ENCODE results near the gene STK24.

Gene STK24

DNA sequence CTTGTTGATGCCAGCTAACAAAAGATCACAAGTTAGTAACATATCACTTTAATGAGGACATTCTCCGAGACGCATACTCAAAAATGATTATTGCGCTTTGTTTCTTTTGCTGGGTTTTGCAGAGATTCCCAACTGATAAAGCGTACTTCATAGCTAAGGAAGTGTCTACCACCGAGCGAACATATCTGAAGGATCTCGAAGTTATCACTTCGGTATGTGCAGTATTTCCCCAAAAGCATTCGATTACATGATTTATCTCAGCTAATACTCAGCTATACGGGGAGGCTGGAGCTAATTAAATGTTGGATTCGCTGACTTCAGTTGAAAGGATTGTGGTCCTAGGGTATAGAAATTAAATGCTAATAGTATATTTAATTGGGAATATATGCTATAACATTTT is 166.3 kb downstream of the STK24 start:
- DNase-seq (ENCODE audit: low read depth in 2 of 2) = no peak

DNA sequence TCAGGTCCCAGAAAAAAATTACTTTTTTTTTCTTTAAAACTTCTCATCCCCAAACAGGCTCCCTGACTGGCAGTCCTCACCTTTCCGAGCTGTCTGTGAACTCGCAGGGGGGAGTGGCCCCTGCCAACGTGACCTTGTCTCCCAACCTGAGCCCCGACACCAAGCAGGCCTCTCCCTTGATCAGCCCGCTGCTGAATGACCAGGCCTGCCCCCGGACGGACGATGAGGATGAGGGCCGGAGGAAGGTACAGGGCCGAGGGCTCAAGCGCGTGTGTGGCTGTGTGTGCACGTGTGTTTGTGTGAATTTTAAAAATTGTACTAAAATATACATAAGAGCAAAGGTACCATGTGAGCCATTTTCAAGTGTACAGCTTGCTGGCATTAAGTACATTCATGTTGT is 167.6 kb downstream of the STK24 start:
- DNase-seq (ENCODE audit: low read depth in 2 of 2) = no peak

DNA sequence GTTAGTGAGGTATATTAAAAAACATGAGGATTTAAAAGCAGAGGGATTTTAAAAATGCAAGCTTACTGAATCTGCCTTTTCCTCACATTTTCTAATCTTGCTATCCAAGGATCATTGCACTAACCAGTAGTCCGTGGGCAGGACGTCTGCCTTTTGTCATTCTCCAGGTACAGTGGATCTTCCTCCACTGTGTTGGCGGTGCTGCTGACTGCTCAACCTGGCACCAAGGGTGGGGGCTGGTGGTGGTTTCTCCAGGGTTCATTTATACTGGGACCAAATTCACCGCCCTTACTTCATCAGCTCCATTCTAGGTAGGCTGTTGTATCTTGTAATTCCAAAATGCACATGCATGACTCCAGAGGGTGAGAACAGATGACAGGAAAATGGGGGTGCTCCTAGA is 169.3 kb downstream of the STK24 start:
- DNase-seq (ENCODE audit: low read depth in 2 of 2) = no peak

DNA sequence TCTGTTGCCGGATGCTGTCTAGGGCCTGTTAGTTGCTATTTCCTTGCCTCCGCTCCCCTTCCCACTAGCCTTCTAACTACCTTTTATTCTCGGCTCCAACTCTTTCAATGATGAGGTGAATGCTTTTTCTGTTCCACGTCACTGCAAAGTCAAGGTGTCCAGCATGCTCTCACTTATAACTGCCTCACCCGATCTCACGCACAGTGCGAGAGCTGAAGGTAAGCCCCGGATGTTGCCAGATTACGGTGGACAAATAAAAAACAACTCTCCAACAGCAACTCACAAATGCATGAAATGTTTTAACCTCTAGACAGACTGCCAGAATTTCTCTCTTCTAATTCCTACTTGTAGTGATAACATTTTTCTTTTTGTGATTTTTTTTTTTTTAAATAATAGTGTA is 169.9 kb downstream of the STK24 start:
- DNase-seq (ENCODE audit: low read depth in 2 of 2) = no peak

DNA sequence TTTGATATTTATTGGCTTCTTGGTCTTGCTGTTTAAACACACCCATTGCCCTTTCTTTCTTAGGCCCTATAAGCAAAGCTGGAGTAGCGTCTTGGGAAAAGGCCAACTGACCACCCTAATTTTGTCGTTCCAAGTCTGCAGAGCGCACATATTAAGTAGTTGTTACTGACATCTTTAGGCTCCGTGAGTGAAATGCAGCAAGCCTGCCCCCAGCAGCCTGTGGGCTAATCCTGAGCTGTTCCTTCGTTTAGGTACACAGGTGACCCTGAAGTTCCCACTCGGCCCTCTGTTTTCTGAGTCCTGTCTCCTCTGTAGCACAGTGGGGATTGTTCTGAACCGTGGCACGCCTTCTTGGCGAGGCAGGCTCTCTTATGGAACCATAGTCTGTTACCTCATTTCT is 170.5 kb downstream of the STK24 start:
- no peak for DNase-seq (ENCODE audit: low read depth in 2 of 2)

DNA sequence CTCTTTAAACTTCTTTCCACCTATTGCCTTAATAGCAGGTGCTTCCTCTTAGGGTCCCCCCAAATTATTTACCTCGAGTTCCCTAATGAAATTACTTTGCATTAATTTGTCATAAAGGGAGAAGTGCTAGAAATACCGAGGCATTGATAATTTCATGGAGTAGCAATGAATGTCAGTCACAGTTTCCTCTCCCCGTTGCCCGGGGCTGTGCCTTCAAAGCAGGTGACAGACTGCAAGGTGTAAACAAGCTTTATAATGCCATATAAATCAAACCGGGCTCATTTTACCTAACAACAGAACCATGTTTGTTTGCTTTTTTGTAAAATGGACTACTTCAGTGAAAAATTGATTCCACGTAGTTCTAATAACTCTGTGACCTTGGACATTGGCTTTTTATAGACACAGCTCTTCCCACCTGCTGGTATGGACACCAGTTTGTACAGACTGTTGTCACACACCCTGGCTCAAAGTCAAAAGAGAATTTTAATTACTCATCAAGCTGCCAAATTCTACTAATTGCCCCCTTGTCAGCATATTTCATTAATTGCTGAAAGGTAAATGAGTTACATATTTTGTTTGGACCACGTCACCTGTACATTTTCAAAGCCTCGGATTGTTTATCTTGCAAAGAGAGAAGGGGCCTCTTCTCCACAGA is 171.1 kb downstream of the STK24 start:
- DNase-seq (ENCODE audit: low read depth in 2 of 2) = no peak

DNA sequence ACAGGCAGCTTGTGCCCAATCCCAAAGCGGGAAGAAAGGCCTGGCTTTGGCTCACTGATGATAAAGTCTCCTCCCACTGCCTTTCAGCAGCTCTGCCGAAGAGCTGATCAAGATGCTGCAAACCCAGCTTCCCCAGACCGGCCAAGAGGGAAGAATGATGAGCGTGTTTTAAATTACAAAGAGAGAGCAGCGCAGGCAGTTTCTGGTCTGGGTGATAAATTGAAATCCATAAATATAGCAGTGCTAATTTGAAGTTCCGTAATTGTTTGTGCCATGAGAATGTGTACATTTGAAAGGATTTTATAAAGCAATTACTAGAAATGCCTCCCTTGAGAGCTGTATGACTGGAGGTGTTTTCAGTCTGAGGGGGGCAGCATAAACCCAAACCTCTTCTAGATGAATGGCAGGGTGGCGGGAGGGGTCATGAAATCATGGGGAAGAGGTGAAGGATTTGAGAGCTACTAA is 171.8 kb downstream of the STK24 start:
- DNase-seq (ENCODE audit: low read depth in 2 of 2) = no peak

DNA sequence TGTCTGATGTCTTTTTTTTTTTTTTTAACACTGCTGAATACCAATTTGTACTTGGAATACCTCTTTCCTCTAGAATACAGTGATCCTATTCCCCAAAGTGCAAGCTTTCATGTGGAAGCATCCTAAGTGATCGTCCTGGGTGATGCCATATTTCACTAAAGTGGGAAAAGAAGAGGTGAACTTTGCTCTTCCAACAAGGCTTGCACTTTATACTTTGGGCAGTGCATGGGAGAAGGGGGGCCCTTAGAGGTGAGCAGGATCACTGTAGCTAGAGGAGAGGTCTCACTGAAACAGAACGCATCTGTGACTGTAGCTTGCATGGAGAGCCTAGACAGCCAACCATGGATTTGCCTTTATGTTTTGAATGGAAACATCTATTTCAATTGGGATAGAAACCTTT is 173.8 kb downstream of the STK24 start:
- DNase-seq (ENCODE audit: low read depth in 2 of 2) = no peak

DNA sequence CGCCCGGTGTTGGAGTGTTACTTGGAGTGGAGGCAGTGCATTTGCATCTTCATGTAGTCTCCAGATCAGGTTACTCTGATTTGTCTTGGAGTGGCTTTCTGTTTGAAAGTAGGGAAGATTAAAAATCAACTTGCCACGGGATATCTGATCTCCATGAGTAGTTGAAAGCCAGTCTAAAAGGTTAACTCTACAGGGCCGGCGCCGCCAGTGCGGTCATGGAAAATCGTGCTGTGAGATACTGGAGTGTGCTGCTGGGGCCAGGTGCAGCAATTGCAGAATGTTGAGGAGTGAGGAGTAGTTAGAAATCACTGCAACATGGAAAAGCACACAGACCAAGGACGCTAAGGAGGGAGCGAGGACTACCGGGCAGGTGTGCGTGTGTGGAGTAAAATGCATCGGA is 175.0 kb downstream of the STK24 start:
- no peak for DNase-seq (ENCODE audit: low read depth in 2 of 2)

DNA sequence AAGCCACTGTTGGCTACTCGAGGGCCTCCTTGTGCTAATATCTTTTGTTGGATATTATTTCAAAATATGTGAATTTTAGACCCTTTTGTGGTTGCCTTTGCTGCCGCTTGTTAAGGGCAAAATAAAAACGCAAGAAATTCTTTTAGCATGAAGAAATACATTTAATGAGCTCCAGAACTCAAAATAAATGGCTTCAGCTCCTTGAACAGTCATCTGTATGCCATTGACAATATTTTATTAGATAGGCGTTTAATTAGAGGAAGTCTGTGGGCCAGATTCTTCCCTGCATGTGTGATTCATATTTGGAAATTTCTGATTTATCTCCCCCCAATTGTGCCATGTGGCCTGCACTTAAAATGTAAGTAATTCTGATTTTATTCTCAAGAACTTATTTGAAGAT is 177.2 kb downstream of the STK24 start:
- DNase-seq (ENCODE audit: low read depth in 2 of 2) = no peak

DNA sequence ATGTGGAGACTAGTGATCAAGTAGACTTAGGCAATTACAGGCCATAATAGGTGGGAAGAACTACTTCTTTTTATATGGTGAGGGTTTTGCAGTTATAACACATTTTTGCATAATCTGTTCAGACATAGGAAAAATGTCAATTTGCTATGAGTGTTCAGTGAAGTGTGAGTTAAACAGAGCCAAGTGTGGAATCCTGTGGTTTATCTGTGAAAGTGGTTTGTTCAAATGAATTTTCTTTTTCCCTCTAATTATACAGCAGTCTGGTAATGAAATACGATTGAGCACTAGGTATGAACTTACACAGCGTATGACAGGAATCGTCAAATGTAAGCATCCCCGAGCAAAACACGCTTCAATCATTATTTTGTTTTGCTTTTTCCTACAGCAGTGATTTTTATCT is 178.3 kb downstream of the STK24 start:
- DNase-seq (ENCODE audit: low read depth in 2 of 2) = no peak

DNA sequence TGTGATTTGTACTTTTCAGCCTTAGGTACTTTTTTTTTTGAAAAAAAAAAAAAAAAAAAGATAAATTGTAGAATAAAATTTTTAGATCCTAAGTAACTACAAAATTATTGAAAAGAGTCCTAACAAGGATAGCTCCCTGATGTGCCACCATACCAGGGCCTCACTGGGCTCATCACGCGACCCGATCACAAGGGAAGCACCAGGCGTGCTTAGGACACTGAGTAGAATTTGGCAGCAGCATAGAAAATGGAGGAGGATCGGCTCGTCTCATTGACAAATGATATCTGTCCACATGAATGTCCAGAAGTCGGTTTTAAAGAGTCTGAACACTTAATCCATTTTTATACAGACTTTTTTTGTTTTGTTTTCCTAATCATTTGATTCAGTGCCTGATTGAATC is 179.0 kb downstream of the STK24 start:
- DNase-seq (ENCODE audit: low read depth in 2 of 2) = no peak

DNA sequence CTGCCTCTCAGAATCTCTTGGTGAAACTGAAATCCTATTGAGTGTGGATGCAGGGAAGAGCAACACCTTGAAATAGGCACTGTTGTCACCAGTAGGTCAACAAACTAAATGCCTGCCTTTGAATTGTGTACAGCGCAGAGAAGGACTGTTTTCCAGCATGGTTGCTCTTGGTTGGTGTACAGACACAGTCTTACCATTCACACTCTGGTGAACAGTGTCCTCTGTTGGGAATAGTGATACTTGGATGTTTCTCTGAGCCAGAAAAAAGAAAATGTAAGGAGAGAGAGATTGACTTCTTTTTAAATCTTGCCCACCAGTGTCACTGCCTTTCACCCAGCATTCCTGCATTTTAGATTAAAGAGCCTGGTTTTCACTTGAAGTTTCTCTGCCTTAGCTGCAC is 179.7 kb downstream of the STK24 start:
- DNase-seq (ENCODE audit: low read depth in 2 of 2) = no peak

DNA sequence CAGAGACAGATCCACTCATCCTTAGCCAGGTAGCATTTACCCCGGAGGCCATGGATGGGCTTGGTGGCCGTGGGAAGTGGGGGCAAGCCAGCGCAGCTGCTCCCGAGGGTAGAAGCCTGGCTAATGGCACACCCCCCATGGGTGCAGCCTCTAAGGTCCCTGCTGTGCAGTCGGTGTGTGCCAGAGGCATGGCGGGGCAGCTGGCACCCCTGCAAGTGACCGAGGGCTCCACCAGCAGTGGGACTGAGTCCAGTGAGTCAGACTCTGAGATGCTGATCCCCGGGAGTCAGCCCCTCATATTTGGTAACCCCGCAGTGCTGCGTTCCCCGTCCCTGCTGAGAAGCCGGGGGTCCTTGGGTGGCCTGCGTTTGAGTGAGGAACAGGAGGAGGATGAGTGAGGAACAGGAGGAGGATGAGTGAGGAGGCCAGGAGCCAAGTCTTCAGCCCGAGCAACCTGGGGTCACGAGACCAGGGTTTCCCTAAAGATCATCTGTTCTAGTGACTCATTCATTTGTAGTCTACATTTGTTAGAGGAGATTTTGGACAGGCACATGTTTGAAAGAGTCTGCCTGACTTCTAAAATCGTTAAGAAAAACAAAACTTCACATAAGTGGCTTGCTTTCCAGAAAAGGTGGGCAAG is 180.7 kb downstream of the STK24 start:
- DNase-seq (ENCODE audit: low read depth in 2 of 2) = no peak

All from stimulated activated CD4-positive, alpha-beta T cell treated with anti-CD3 and anti-CD28 coated beads, Interleukin-1b, Interleukin-23, amount 100 ng/mL, for 1 hour (primary cell).